Measurements from ENCODE around the gene KDF1. TPM values are rescaled to one million over a fixed set of nuclear protein-coding genes. Genes with fewer than 3 reads are reported as not detected.

KDF1 gene
- total RNA-seq, 2 donors from 2014 or later: 14.0 to 42.8 TPM

GRCh38 chr1:26965628-26966027, 5.4 kb upstream of the KDF1 start:
- Histone ChIP-seq H3K27me3 (replicated peaks; ENCODE audit: insufficient read depth) (no peaks in the 10 kb centered on the region), H3K4me1 (replicated peaks) (no peaks in the 10 kb centered on the region), H3K9me3 (no peaks in the 10 kb centered on the region), H3K4me3 (no peak overlapping the region), H3K36me3 (no peaks in the 10 kb centered on the region), H3K27ac (no peak overlapping the region)
- intact Hi-C loops (cut with DNase I): loop anchor here (10.0 kb wide), 1 partner anchor 129 kb away; no protein-coding TSS in a partner anchor
- no peak for DNase-seq (ENCODE audit: low spot score)
- TF ChIP-seq POLR2AphosphoS5 (IDR thresholded peaks at IDR 0.05) (no peak), POLR2A (IDR thresholded peaks at IDR 0.05) (no peak), CTCF (IDR thresholded peaks at IDR 0.05) (no peak)
- 94% methylated on average over 9 of the region's 9 CpGs for WGBS

DNA sequence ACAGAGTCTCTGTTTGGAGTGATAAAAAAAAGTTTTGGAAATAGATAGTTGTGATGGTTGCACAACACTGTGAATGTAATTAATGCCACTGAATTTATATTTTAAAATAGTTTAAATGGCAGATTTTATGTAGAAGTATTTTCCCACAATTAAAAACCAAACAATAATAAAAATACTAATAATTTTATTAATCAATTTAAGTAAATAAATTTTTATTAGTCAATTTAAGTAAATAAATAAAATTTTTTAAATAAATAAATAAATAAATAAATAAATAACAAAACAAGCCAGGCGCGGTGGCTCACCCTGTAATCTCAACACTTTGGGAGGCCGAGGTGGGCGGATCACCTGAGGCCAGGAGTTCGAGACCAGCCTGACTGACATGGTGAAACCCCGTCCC, 4.9 kb upstream of the KDF1 start:
- WGBS: 92% methylated on average over 6 of the region's 6 CpGs
- H3K36me3 ChIP-seq: no peaks in the 10 kb centered on the region
- no peak for TF ChIP-seq CTCF (IDR thresholded peaks at IDR 0.05)
- no peak for TF ChIP-seq POLR2A (IDR thresholded peaks at IDR 0.05)
- no peak for TF ChIP-seq POLR2AphosphoS5 (IDR thresholded peaks at IDR 0.05)
- H3K9me3 ChIP-seq: no peaks in the 10 kb centered on the region
- no peak overlapping the region for H3K27ac ChIP-seq
- no peak overlapping the region for H3K4me3 ChIP-seq
- no peak for DNase-seq (ENCODE audit: low spot score)
- no peaks in the 10 kb centered on the region for H3K4me1 ChIP-seq (replicated peaks)
- H3K27me3 ChIP-seq (replicated peaks; ENCODE audit: insufficient read depth): no peaks in the 10 kb centered on the region
- intact Hi-C loops (cut with DNase I): loop anchor here (10.0 kb wide), 1 partner anchor 130 kb away; no protein-coding TSS in a partner anchor

DNA sequence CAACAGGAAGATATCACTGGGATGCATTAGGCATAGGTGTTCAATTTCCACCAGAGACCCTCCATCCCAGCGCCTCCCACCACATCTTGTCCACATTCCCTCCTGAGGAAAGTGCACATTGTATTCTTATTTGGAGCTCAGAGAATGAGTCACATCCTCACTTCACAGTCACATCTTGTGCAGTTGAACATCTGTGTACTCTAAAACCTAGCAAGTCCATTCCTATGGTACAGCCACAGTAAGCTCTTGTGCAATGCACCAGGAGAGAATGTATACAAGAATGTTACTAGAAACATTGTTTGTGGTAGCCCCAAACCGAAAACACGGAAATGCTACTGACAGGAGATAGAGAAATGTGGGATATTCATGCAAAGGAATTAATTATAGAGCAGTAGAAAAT, 1.6 kb upstream of the KDF1 start:
- no peak for DNase-seq (ENCODE audit: low spot score)
- TF ChIP-seq POLR2A (IDR thresholded peaks at IDR 0.05) (no peak), CTCF (IDR thresholded peaks at IDR 0.05) (no peak), POLR2AphosphoS5 (IDR thresholded peaks at IDR 0.05) (no peak)
- no peak overlapping the region for H3K27ac ChIP-seq
- no peak overlapping the region for H3K4me3 ChIP-seq
- peaks cover 4% of the 10 kb centered on the region for H3K4me1 ChIP-seq (replicated peaks)
- intact Hi-C loops (cut with DNase I): loop anchor here (10.0 kb wide), 1 partner anchor 133 kb away; no protein-coding TSS in a partner anchor
- H3K9me3 ChIP-seq: no peaks in the 10 kb centered on the region
- WGBS: 71% methylated on average over 3 of the region's 3 CpGs
- no peaks in the 10 kb centered on the region for H3K27me3 ChIP-seq (replicated peaks; ENCODE audit: insufficient read depth)
- H3K36me3 ChIP-seq: no peaks in the 10 kb centered on the region

GRCh38 chr1:26960625-26960966, 328 bp upstream of the KDF1 start:
- Histone ChIP-seq H3K27me3 (replicated peaks; ENCODE audit: insufficient read depth) (no peaks in the 10 kb centered on the region), H3K27ac (peak overlapping the region; percentile 68 to 73), H3K4me3 (peak overlapping the region; percentile 62 to 78), H3K9me3 (no peaks in the 10 kb centered on the region), H3K4me1 (replicated peaks) (peaks cover 4% of the 10 kb centered on the region), H3K36me3 (no peaks in the 10 kb centered on the region)
- WGBS: 8% methylated on average over 3 of the region's 3 CpGs
- peak; percentile 6 for DNase-seq (ENCODE audit: low spot score)
- TF ChIP-seq POLR2A (IDR thresholded peaks at IDR 0.05) (no peak), POLR2AphosphoS5 (IDR thresholded peaks at IDR 0.05) (no peak), CTCF (IDR thresholded peaks at IDR 0.05) (no peak)
- intact Hi-C loops (cut with DNase I): loop anchor here (10.0 kb wide), 1 partner anchor 134 kb away; no protein-coding TSS in a partner anchor

DNA sequence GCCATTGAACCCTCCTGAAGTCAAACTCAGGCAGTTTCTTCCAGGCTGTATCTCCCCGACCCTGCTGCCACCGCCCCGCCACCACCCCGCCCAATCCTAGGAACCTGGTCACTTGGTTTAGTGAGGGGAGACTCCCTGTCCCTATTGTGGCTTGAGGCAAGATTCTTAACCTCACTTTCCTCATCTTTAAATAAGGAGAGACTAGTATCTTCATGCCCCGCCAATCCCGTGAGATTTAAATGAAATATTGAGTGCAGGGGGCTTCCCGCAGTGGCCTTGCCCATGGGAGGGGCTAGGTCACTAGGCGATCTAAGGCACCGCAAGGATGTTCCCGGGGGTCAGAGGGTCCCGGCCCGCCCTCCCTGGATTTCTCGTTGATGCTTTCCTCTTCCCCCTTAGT, 998 bp downstream of the KDF1 start:
- intact Hi-C loops (cut with DNase I): no loop called here
- no peak for TF ChIP-seq POLR2AphosphoS5 (IDR thresholded peaks at IDR 0.05)
- TF ChIP-seq CTCF (IDR thresholded peaks at IDR 0.05): no peak
- TF ChIP-seq POLR2A (IDR thresholded peaks at IDR 0.05): no peak
- H3K4me3 ChIP-seq: peak overlapping the region; percentile 62 to 78
- H3K4me1 ChIP-seq (replicated peaks): peaks cover 4% of the 10 kb centered on the region
- H3K9me3 ChIP-seq: no peaks in the 10 kb centered on the region
- no peaks in the 10 kb centered on the region for H3K27me3 ChIP-seq (replicated peaks; ENCODE audit: insufficient read depth)
- DNase-seq (ENCODE audit: low spot score): no peak
- no peak overlapping the region for H3K27ac ChIP-seq
- 16% methylated on average over 13 of the region's 13 CpGs for WGBS
- no peaks in the 10 kb centered on the region for H3K36me3 ChIP-seq
